ENCODE results near the gene DCTN4.
A peak's percentile ranks its signal among the peaks of the same experiment; 100 is the strongest.

DCTN4 gene

GRCh38 chr5:150779397-150780186 is 20.8 kb upstream of the DCTN4 start:
- no peak for TF ChIP-seq CTCF (IDR thresholded peaks at IDR 0.05; ENCODE audit: borderline replicate concordance, control extremely low read depth, extremely low read depth, insufficient read depth, missing control alignments)
- in situ Hi-C loops (cut with MboI; ENCODE audit: low sequenced_read_pairs, unreplicated experiment): loop anchor here (25.0 kb wide), 1 partner anchor 383 kb away; the partner anchor contains the start of gene ANXA6
- DNase-seq (ENCODE audit: low spot score): no peak

GRCh38 chr5:150778517-150779396 is 19.9 kb upstream of the DCTN4 start, which contains the start of gene SMIM3:
SMIM3 (plus strand) TSS chr5:150778757; CDS start chr5:150795441, 16,684 bp downstream.
- peak; percentile 66 for DNase-seq (ENCODE audit: low spot score)
- TF ChIP-seq CTCF (IDR thresholded peaks at IDR 0.05; ENCODE audit: borderline replicate concordance, control extremely low read depth, extremely low read depth, insufficient read depth, missing control alignments): peak; percentile 62
- in situ Hi-C loops (cut with MboI; ENCODE audit: low sequenced_read_pairs, unreplicated experiment): loop anchor here (25.0 kb wide), 1 partner anchor 384 kb away; the partner anchor contains the start of gene ANXA6

- no peak for TF ChIP-seq CTCF (IDR thresholded peaks at IDR 0.05; ENCODE audit: borderline replicate concordance, control extremely low read depth, extremely low read depth, insufficient read depth, missing control alignments)
- no peak for DNase-seq (ENCODE audit: low spot score)
- in situ Hi-C loops (cut with MboI; ENCODE audit: low sequenced_read_pairs, unreplicated experiment): loop anchor here (25.0 kb wide), 1 partner anchor 384 kb away; the partner anchor contains the start of gene ANXA6
These were observed 19.3 kb upstream of the DCTN4 start for GRCh38 chr5:150778088-150778516.

GRCh38 chr5:150777685-150778084 is 18.9 kb upstream of the DCTN4 start:
- TF ChIP-seq CTCF (IDR thresholded peaks at IDR 0.05; ENCODE audit: borderline replicate concordance, control extremely low read depth, extremely low read depth, insufficient read depth, missing control alignments): no peak
- no peak for DNase-seq (ENCODE audit: low spot score)
- in situ Hi-C loops (cut with MboI; ENCODE audit: low sequenced_read_pairs, unreplicated experiment): loop anchor here (25.0 kb wide), 1 partner anchor 385 kb away; the partner anchor contains the start of gene ANXA6

GRCh38 chr5:150774145-150774544 is 15.3 kb upstream of the DCTN4 start:
- in situ Hi-C loops (cut with MboI; ENCODE audit: low sequenced_read_pairs, unreplicated experiment): no loop called here
- TF ChIP-seq CTCF (IDR thresholded peaks at IDR 0.05; ENCODE audit: borderline replicate concordance, control extremely low read depth, extremely low read depth, insufficient read depth, missing control alignments): no peak
- DNase-seq (ENCODE audit: low spot score): no peak
